ENCODE results near the gene CMTM8.

The CMTM8 gene

DNA sequence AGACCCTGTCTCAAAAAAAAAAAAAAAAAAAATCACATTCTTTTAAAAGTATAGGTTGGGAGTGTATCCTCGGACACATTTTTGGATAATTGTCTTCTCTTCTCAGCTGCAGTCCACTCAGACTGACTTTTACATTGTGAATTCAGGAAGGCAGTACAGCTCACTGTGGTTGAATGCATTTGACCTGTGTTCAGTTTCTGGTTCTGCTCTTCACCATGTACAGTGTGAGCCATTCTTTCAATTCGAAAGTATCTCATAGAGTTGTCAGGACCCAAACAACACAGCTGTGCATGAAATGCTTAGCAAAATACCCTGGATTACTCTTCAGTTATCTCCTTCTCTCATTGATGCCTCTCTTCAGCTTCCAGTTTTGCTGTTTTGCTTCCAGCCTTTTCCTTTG, 5.0 kb downstream of the CMTM8 start:
- Mint-ChIP-seq H3K27me3 (no peaks in the 10 kb centered on the region), H3K9me3 (no peaks in the 10 kb centered on the region), H3K4me3 (no peak overlapping the region), H3K4me1 (peaks cover 36% of the 10 kb centered on the region), H3K36me3 (ENCODE audit: low read depth) (no peaks in the 10 kb centered on the region), H3K27ac (no peak overlapping the region)
- DNase-seq (no peak), ATAC-seq (no peak)

DNA sequence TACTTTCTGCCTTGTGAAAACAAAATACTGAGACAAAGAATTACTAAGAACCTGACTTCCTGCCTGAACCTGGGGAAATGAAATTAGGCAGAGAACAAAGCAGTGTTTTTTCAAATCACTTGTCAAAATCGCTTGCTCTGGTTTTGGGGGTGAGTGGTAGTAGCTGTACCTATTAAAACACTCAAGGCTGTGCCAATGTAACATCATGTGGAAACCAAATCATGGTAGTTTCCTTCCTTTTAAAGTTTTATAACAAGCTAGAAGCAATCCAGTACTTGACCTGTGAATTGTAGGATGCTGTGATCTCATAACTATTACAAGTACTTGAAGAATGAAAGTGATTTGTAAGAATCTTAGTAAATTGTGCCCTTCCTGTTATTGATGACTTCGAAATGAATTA, 6.7 kb downstream of the CMTM8 start:
- no peak overlapping the region for H3K4me3 Mint-ChIP-seq
- H3K27ac Mint-ChIP-seq, result no peak overlapping the region
- ATAC-seq, result no peak

DNA sequence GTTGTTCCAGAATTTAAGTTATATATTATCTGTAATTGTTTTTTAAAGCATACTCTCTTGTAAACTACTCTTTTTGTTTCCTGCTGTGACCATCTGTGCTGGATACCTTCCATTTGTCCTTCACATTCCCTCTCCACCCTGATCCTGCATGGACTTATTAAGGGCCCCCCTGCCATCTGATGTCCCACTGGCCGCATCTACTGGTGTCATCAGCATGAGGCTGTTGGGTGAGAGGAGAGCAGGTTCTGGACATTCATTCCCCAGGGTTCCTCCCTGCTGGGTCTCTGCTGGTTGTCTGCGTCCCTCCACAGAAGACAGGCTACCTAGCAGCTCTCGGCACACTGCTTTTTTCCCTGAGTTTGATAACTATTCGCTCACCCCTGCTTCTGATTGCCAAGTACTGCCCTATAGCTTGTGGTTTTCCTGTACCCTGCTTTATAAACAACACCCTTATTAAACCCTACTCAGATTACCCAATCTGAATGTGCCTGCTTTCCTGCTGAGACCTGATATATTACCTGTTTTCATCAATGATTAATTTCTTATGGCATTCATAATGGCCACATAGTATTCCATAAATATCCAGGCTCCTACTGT, 7.7 kb downstream of the CMTM8 start:
- no peak overlapping the region for H3K27ac Mint-ChIP-seq
- no peaks in the 10 kb centered on the region for H3K27me3 Mint-ChIP-seq
- no peak overlapping the region for H3K4me3 Mint-ChIP-seq
- ATAC-seq, result no peak
- H3K4me1 Mint-ChIP-seq, result peaks cover 29% of the 10 kb centered on the region
- DNase-seq, result no peak
- no peaks in the 10 kb centered on the region for H3K9me3 Mint-ChIP-seq
- H3K36me3 Mint-ChIP-seq (ENCODE audit: low read depth), result no peaks in the 10 kb centered on the region

More for the DNA sequence above, 6.7 kb downstream of the CMTM8 start:
- no peak for DNase-seq
- H3K27me3 Mint-ChIP-seq, result no peaks in the 10 kb centered on the region
- peaks cover 34% of the 10 kb centered on the region for H3K4me1 Mint-ChIP-seq
- no peaks in the 10 kb centered on the region for H3K9me3 Mint-ChIP-seq
- no peaks in the 10 kb centered on the region for H3K36me3 Mint-ChIP-seq (ENCODE audit: low read depth)

DNA sequence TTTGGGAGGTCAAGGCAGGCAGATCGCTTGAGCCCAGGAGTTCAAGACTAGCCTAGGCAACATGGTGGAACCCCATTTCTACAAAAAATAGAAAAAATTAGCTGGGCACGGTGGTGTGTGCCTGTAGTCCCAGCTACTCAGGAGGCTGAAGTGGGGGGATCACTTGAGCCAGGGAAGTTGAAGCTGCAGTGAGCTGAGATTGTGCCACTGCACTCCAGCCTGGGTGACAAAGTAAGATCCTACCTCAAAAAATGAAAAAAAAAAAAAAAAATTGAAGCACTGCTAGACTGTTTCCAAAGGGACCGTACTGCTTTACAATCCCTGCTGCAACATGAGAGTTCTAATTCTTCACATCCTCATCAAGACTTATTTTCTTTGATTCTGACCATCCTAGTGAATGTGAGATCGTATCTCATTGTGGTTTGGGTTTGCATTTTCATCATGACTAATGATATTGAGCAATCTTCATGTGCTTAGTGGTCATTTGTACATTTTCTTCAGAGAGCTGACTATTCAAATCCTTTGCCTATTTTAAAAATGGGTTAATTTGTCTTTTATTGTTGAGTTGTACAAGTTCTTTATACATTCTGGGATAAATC, 10.8 kb downstream of the CMTM8 start:
- Mint-ChIP-seq H3K36me3 (ENCODE audit: low read depth) (peaks cover 4% of the 10 kb centered on the region), H3K27me3 (no peaks in the 10 kb centered on the region), H3K27ac (no peak overlapping the region), H3K4me3 (no peak overlapping the region), H3K9me3 (no peaks in the 10 kb centered on the region), H3K4me1 (peaks cover 25% of the 10 kb centered on the region)
- ATAC-seq (no peak), DNase-seq (no peak)

DNA sequence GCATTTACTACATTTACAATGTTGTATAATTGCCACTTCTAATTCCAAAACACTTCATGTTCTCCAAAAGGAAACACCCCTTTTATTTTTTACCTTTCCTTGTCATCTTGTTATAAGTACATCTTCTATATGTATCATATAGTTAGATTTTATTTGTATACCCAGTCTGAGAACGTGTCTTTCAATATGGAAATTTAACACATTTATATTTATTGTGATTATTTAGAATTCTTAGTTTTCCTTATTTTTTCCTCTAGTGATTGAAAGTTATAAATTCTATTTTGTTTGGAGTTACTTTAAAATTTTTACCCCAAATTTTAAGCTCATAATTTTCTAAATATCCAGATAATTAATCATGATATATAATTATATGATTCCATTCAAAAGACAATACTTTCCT, 15.8 kb downstream of the CMTM8 start:
- Mint-ChIP-seq H3K4me1 (peaks cover 19% of the 10 kb centered on the region), H3K4me3 (no peak overlapping the region), H3K27ac (no peak overlapping the region), H3K27me3 (no peaks in the 10 kb centered on the region), H3K36me3 (ENCODE audit: low read depth) (peaks cover 14% of the 10 kb centered on the region), H3K9me3 (peaks cover 6% of the 10 kb centered on the region)
- no peak for ATAC-seq
- DNase-seq, result no peak

DNA sequence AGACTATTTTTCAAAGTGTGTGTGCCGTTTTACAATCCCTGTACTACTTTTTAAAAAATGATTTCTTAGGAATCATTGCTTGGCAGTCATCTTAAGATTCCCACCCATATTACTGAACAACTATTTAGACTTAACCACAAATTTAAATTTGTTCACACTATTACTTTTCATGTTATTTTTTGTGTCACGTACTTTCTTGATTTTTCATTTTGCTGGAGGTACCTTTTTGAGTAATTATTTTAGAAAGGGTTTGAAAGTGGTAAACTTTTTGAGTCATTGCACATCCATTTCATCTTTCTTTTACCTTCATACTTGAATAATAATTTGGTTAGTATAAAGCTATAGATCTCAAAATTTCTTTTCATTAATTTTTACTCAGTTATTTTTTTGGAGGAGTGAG, 16.9 kb downstream of the CMTM8 start:
- Mint-ChIP-seq H3K36me3 (ENCODE audit: low read depth) (peaks cover 14% of the 10 kb centered on the region), H3K27me3 (no peaks in the 10 kb centered on the region), H3K4me3 (no peak overlapping the region), H3K27ac (no peak overlapping the region), H3K9me3 (peaks cover 6% of the 10 kb centered on the region), H3K4me1 (peaks cover 11% of the 10 kb centered on the region)
- no peak for ATAC-seq
- DNase-seq, result no peak

DNA sequence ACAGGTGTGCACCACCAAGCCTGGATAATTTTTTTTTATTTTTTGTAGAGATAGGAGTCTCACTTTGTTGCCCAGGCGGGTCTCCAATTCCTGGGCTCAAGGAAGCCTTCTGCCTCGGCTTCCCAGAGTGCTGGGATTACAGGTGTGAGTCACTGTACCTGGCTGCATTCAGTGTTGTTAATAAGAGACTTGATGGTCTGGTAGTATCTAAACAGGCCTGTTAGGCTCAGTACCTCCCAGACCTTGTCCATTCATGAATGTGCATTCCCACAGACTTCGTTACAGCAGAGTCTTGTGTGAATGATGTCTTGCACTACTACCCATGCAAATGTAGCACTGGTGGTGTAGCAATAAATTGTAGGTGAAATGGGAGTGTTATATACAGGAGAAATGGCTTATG, 17.7 kb downstream of the CMTM8 start:
- Mint-ChIP-seq H3K36me3 (ENCODE audit: low read depth) (peaks cover 14% of the 10 kb centered on the region), H3K4me1 (peaks cover 11% of the 10 kb centered on the region), H3K27ac (no peak overlapping the region), H3K27me3 (no peaks in the 10 kb centered on the region), H3K4me3 (no peak overlapping the region), H3K9me3 (peaks cover 6% of the 10 kb centered on the region)
- DNase-seq, result no peak
- ATAC-seq, result no peak

DNA sequence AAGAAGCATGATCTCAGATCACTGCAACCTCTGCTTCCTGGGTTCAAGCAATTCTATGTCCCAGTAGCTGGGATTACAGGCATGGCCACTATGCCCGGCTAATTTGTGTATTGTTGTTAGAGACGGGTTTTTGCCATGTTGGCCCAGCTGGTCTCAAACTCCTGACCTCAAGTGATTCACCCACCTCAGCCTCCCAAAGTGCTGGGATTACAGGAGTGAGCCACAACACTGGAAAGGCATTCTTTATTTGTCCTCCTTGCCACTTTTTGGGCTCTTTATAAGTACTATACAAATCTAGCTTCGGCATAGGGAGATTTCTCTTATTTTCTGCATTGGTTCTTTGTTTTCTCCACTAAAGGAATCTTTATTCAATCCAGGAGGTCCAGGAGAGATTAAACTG, 18.6 kb downstream of the CMTM8 start:
- Mint-ChIP-seq H3K4me1 (peaks cover 11% of the 10 kb centered on the region), H3K36me3 (ENCODE audit: low read depth) (peaks cover 14% of the 10 kb centered on the region)

DNA sequence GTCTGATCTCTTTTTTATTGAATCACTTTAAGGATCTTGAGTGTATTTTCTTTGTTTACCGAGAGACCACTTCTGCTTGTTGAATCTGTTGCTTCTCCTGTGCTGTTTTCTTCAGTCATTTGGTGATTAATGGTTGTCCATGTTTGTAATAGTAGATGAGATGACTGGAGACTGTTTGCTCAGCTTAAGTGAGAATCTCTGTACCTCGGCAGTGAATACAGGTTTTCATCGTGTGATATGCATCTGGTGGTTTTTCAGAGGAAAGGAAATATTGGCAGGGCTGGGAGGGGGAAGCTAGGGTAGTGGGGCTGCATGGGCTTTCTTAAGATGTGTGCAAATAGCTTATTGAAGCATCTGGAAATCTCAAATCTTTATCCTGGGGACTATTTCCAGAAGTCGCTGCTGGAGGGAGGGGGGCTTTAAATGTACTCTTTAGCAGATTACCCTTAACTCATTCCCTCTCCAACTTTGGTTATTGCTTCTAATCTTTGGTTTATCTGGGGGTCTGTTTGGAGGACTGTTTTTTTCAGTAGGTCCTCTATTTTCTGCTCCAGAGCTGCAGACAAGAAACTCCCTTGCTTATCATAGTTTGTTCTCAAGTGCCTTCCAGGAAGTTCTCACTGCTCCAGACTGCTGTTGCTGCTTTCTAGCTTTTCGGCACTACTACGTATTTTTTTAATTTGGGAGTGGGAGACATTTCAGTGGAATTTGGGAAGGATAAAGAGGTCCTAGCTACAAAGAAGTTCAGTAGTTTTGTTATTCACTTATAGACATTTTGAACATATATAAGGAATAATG, 19.4 kb downstream of the CMTM8 start:
- Mint-ChIP-seq H3K27ac (no peak overlapping the region), H3K9me3 (peaks cover 6% of the 10 kb centered on the region), H3K4me1 (peaks cover 11% of the 10 kb centered on the region), H3K27me3 (no peaks in the 10 kb centered on the region), H3K4me3 (no peak overlapping the region), H3K36me3 (ENCODE audit: low read depth) (peaks cover 14% of the 10 kb centered on the region)
- ATAC-seq (peak; percentile 40), DNase-seq (no peak)

More for the DNA sequence above, 18.6 kb downstream of the CMTM8 start:
- H3K4me3 Mint-ChIP-seq, result no peak overlapping the region
- DNase-seq (no peak), ATAC-seq (no peak)
- H3K27ac Mint-ChIP-seq, result no peak overlapping the region
- no peaks in the 10 kb centered on the region for H3K27me3 Mint-ChIP-seq
- peaks cover 6% of the 10 kb centered on the region for H3K9me3 Mint-ChIP-seq

DNA sequence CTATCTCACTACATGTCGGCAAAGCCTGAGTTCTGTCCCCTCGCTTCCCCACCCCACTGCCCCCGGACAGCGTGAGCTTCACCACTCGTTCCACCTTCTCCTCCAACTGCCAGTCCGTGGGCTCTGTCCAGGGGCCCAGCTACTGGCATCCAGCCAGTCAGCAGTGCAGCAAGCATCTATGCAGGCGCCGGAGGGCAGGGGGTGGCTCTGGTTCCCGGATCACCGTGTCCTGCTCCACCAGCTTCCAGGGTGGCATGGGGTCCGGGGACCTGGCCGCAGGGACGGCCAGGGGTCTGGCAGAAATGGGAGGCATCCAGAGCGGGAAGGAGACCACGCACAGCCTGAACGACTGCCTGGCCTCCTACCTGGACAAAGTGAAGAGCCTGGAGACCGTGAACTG, 20.4 kb downstream of the CMTM8 start:
- no peak for ATAC-seq
- Mint-ChIP-seq H3K4me1 (peaks cover 12% of the 10 kb centered on the region), H3K27me3 (no peaks in the 10 kb centered on the region), H3K9me3 (peaks cover 6% of the 10 kb centered on the region), H3K36me3 (ENCODE audit: low read depth) (peaks cover 13% of the 10 kb centered on the region), H3K4me3 (no peak overlapping the region), H3K27ac (no peak overlapping the region)
- no peak for DNase-seq

DNA sequence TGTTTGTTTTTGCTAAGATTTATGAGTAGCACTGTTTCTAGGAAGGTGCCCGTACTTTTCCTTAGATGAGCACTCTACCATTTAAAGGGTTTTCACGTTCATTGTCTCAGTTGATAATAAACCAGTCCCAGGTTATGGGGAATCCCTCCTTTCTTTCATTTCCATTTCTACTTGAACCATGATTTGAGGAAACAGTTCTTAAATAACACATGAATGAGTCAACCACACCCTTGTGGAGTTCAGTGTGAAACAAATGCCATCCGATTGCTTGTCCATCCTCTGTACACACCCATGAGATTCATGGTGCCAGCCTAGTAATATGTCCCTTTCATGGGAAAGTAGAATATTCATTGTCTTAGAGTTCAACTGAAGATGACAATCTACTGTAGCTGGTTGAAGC, 23.1 kb downstream of the CMTM8 start:
- Mint-ChIP-seq H3K27me3 (no peaks in the 10 kb centered on the region), H3K36me3 (ENCODE audit: low read depth) (no peaks in the 10 kb centered on the region), H3K4me3 (no peak overlapping the region), H3K9me3 (no peaks in the 10 kb centered on the region), H3K4me1 (peaks cover 13% of the 10 kb centered on the region), H3K27ac (no peak overlapping the region)
- DNase-seq (no peak), ATAC-seq (no peak)

DNA sequence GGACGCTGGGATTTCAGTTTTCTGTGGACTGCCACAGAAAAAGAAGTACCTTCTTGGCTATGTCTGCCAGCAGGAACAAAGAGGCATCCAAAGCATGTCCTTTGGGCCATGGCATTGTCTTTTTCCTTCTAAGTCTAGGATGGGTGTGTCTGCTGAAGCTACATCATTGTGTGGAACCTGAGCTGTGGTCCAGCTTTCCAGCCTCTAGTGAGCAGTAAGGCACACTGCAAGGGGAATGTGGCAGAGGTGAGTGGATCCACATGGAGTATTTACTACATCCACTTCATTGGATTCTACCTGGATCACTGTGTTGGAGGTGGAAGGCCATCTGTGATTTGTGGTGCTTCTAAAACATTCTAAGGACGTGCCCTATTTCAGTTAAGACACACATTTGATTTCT, 23.7 kb downstream of the CMTM8 start:
- H3K27me3 Mint-ChIP-seq, result no peaks in the 10 kb centered on the region
- ATAC-seq, result no peak
- no peaks in the 10 kb centered on the region for H3K9me3 Mint-ChIP-seq

DNA sequence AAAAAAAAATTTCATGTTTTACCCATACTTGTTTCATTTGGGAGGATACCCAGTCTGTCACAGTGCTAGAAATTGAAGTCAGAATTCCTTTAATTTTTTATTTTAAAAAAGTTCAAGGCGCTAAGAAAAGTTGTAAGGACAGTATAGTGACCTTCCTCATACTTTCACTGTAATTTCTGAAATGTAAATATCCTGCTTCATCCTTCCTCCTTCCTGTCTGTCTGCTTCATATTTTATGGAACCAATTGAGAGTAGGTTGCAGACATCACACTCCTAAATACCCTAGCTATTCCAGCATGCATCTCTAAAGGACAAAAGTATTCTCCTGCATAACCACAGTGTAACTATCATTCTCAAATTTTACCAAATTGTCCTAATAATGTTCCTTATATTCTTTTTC, 35.8 kb downstream of the CMTM8 start:
- no peak overlapping the region for H3K4me3 Mint-ChIP-seq
- DNase-seq, result no peak
- no peak for ATAC-seq
- H3K27me3 Mint-ChIP-seq, result no peaks in the 10 kb centered on the region
- H3K9me3 Mint-ChIP-seq, result no peaks in the 10 kb centered on the region
- no peaks in the 10 kb centered on the region for H3K4me1 Mint-ChIP-seq
- H3K27ac Mint-ChIP-seq, result no peak overlapping the region
- H3K36me3 Mint-ChIP-seq (ENCODE audit: low read depth), result no peaks in the 10 kb centered on the region

More for the DNA sequence above, 23.7 kb downstream of the CMTM8 start:
- H3K4me3 Mint-ChIP-seq, result no peak overlapping the region
- no peak for DNase-seq
- peaks cover 12% of the 10 kb centered on the region for H3K4me1 Mint-ChIP-seq
- no peaks in the 10 kb centered on the region for H3K36me3 Mint-ChIP-seq (ENCODE audit: low read depth)
- no peak overlapping the region for H3K27ac Mint-ChIP-seq

DNA sequence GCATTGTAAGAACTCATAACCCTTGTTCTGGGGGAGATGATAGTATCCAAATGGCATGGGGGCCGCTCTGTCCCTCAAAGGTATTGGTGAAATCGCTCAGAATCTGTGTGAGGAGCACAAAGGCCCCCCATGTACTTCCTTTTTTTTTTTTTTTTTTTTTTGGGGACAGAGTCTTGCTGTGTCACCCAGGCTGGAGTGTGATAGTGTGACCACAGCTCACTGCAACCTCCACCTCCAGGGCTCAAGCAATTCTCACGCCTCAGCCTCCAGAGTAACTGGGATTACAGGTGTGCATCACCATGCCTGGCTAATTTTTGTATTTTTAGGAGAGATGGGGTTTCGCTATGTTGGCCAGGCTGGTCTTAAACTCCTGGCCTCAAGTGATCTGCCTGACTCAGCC, 37.0 kb downstream of the CMTM8 start:
- DNase-seq, result no peak
- ATAC-seq, result no peak
- Mint-ChIP-seq H3K27me3 (no peaks in the 10 kb centered on the region), H3K4me3 (no peak overlapping the region), H3K9me3 (no peaks in the 10 kb centered on the region), H3K4me1 (no peaks in the 10 kb centered on the region), H3K36me3 (ENCODE audit: low read depth) (no peaks in the 10 kb centered on the region), H3K27ac (no peak overlapping the region)

DNA sequence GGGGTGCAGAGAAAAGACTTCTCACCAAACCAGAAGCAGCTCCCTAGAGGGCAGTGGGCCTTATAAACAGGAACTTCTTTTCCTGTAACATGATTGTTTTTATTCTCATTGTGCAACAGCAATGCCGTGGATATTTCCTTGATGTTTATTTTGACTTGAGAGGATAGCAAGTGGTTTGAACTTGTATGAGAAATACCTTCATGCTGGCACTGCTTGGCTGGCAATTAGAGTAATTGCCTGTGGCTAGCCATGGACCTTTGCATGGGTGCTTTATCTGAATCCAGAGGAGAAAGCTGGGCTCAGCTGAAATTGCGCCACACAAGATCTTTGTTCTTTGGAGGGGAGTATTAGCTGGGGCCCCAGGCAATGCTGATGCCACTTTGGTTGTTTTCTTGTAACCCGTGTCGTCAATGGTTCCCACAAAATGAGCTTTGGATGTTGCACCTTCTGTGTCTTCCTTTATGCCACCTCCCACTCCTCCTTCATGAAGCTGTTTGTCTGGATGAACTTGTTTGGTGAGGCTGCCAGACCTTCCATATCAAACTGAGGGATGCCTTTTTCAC, 37.9 kb downstream of the CMTM8 start:
- ATAC-seq (no peak), DNase-seq (no peak)
- Mint-ChIP-seq H3K36me3 (ENCODE audit: low read depth) (no peaks in the 10 kb centered on the region), H3K27ac (no peak overlapping the region), H3K27me3 (no peaks in the 10 kb centered on the region), H3K4me1 (no peaks in the 10 kb centered on the region), H3K4me3 (no peak overlapping the region), H3K9me3 (no peaks in the 10 kb centered on the region)

All from activated naive CD8-positive, alpha-beta T cell treated with anti-CD3 and anti-CD28 coated beads, Interleukin-2, amount 50 U/mL, for 24 hours (primary cell).